ENCODE results near the gene ISG15.

ISG15 gene

DNA sequence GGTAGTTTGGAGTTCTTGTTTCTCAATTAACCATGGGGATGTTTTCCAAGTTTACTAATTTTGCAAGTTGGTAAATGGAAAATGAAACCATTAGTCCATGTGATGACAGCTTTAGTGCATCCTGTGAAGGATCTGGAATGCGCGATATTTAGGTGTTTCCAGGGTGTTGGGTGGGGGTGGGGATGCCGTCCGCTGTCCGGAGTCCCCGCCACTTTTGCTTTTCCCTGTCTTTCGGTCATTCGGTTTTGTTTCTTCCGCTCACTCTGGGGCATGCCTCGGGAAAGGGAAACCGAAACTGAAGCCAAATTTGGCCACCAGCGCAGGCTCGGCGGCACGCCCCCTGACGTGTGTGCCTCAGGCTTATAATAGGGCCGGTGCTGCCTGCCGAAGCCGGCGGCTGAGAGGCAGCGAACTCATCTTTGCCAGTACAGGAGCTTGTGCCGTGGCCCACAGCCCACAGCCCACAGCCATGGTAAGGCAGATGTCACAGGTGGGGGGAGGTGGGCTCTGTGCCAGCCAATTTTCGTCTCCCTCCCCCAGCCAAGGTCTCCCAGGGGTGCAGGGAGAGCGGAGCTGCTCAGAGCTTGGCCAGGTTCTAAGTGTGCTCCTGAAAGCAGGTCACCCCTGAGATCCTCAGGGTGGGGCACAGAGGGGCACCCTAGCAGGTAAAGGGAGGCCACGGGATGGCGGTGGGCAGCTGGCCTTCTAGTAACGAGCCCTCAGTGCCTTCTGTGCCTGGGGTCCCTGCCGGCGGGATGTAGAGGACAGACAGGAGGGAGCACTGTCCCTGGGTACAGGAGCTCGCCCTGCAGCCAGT lies at the start of gene ISG15:
ISG15 (plus strand) TSS at position 393 of the 817 bp plus-strand sequence; CDS start at position 470, 77 bp downstream.
- DNase-seq (ENCODE audit: low read depth): peak; percentile 87

DNA sequence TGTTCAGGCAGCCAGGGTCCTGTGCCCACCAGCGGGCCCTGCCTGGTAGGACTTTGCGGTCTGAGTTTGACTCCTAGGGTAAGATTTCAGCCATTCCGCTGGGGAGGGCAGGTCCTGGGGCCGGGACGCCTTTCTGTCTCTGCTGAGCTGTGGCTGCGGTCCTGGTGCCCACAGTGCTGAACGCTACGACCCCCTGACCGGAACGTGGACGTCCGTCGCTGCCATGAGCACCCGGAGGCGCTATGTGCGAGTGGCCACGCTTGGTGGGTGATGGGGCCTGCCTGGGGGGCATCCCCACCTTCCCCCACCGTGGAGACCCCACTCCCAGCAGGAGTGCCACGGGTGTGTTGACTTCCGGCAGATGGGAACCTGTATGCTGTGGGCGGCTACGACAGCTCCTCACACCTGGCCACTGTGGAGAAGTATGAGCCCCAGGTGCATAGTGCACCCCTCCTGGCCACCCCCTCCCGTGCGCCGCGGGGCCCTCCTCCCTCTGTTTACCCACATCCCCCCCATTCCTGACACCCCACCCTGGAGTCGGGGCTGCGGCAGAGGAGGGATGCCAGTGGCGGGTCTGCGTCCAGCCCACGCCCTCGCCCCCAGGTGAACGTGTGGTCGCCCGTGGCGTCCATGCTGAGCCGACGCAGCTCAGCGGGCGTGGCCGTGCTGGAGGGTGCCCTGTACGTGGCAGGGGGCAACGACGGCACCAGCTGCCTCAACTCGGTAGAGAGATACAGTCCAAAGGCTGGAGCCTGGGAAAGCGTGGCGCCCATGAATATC lies 49.4 kb upstream of the ISG15 start:
- no peak for DNase-seq (ENCODE audit: low read depth)

DNA sequence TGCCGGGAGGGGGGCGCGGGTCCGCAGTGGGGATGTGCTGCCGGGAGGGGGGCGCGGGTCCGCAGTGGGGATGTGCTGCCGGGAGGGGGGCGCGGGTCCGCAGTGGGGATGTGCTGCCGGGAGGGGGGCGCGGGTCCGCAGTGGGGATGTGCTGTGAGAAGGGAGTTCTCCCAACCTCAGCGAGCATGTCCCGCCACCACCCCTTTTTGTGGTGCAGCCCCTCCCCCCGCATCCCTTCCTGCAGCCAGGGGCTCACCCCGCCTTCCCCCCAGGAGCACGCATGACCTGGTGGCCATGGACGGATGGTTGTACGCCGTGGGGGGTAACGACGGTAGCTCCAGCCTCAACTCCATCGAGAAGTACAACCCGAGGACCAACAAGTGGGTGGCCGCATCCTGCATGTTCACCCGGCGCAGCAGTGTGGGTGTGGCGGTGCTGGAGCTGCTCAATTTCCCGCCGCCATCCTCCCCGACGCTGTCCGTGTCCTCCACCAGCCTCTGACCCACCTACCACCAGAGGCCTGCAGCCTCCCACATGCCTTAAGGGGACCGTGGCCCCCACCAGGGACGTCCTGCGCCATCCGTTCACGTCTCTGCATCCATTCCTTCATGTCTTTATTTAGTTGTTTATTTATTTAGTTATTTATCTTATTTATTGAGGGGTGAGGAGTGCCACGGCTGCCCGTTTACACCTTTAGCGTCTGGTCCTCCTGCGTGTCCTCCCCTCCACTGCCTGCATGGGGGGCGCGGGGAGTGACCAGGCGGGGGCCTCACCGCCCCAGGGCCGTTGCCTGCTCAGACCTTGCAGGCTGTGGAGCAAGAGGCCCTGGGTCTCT lies 48.4 kb upstream of the ISG15 start:
- DNase-seq (ENCODE audit: low read depth): no peak

DNA sequence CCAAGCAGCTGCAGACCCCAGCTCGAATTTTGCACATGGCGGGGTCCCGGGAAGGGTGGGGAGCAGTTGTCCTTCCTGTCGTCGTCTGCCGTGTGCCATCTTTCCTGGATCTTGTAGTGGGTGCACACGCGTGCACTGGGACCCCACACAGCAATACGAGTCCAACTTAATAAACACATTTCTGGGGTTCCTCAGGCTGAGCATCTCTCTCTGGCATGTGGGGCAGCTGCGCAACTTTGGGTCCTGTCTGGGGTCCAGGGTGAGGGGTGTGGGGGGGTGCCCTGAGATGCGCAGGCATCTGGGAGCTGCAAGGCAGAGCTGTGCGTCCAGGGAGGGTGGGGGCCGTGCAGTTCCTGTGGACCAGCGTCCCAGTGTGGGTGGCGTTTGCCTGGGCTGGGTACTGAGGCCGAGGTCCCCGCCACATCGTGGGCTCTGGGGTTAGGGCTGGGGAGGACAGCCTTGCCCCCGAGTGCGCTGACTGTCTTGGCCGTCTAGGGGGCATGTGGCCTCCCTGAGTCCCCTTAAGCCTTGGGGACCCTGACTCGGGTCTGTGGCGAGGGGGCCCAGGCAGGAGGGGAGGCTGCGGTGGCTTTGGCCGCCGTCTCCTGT lies 47.7 kb upstream of the ISG15 start:
- DNase-seq (ENCODE audit: low read depth): no peak

DNA sequence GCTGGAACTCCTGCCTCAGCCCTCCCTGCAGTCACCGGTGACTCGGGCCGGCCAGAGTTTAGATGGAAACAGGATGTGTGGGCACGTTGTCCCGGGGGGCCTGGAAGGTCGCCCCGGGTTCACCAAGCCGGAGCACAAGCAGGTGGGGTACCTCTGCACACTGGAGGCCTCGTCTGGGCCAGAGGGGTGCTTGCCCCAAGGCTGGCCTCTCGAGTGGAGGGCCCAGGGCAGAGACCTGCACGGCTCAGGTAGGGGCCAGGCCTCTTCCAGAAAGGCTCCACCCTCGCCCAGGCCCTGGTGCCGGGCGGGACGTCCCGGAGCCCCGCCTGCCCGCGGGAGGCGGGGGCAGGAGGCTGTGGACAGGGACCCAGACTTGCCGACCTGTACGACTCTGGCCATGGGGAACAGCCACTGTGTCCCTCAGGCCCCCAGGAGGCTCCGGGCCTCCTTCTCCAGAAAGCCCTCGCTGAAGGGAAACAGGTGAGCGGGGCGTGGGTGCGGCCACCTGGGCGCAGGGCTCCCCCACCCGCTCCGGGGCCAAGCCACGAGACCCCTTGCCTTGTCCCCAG lies 47.1 kb upstream of the ISG15 start, which contains the start of gene PLEKHN1:
PLEKHN1 (plus strand) TSS at position 348 of the 569 bp plus-strand sequence; CDS start at position 398, 50 bp downstream.
- no peak for DNase-seq (ENCODE audit: low read depth)

DNA sequence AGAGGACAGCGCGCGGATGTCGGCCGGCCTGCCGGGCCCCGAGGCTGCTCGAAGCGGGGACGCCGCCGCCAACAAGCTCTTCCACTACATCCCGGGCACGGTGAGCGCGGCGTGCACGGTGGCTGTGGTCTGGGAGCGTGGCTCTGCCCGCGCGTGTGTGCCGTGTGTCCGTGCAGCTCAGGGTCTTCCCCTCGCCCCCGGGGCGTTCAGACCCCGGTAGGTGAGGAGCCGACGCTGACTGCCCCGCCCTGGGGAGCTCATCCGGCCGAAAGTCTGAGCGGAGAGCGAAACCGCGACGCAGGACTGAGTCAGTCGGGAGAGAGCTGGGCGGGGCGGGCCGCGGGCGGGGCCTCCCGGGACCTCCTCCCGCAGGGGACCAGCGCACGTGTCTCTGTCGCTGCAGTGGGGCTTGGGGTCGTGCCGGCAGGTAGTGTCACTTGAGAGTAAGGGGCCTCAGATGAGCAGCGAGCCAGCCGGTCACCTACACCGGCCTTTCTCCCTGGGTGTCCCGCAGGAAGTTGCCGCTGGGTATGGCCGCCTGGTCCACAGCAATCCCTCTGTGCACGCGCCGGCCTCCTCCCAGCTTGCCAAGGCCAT lies 46.5 kb upstream of the ISG15 start:
- peak; percentile 73 for DNase-seq (ENCODE audit: low read depth)

DNA sequence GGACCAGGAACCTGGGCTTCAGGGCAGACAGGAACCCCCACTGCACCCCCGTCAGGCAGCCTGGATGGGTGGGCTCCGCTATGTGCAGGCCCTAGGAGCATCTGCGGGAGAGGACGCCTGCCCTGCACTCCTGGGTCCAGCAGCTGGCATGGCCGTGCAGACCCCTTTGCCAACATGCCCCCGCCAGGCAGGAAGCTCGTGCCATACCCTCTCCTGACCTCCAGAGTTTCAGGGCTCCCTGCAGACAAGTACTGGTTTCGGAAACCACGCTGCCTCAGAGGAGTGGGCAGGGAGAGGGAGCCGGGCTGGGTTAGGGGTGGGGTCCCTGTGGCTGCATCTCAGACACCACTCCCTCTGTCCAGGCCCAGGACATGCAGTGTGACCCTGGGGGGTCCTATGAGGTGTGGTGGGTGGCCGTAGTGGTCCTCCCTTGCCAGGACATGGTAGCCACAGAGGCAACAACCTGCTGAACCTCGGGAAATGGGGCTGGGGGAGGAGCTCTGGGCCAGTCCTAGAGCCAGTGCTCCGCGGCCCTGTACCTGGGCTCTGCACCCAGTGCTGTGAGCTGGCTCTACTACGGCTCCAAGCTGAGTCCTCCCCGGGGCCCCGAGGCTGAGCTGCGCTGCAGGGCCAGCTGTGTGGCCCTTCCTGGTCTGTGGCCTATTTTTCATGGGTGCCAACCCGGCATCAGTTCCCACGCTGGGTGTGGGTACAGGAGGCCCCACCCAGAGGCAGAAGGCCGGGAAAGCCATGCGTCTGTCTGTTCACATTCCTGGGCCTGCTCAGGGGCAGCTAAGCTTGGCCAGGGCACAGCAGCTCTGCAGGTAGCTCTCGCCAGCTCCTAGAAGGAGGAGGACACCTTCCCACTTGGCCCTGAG lies 45.6 kb upstream of the ISG15 start:
- no peak for DNase-seq (ENCODE audit: low read depth)

DNA sequence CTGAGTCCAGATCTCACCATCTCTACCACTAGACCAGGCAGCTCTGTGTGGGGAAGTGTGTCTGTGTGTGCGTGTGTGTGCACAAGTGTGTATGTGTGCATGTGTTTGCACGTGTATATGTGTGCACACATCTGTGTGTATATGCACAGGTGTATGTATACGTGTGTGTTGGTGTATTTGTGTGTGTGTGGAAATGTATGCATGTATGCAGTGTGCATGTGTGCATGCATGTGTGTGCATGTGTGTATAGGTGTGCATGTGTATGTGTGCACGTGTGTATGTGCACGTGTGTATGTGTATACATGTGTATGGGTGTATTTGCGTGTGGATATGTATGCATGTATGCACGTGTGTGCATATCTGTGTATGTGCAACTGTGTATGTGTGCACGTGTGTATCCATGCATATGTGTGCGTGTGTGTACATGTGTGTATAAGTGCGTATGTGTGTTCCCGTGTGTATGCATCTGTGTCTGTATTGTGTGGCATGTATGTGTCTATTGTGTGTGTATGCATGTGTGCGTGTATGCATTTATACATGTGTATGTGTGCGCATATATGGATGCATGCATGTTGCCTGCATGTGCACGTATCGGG lies 43.9 kb upstream of the ISG15 start:
- DNase-seq (ENCODE audit: low read depth): no peak

DNA sequence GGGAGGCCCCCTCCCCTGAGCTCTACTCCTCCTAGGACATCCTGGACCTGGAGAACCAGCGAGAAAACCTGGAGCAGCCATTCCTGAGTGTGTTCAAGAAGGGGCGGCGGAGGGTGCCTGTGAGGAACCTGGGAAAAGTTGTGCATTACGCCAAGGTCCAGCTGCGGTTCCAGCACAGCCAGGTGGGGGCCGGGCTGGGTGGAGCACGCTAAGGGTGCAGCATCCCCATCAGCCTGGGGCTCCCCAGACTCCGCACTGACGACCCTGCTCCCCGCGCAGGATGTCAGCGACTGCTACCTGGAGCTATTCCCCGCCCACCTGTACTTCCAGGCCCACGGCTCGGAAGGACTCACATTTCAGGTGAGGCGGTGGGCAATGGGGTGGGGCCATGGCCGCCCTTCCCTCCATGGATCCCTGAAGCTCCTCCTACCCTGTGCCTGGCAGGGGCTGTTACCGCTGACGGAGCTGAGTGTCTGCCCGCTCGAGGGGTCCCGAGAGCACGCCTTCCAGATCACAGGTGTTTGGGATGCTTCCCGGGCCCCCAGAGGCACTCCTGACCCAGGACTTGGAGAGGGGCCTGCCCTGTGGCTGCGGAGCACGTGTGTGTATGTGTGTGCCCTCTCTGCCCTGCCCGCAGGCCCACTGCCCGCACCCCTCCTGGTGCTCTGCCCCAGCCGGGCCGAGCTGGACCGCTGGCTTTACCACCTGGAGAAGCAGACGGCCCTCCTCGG lies 42.9 kb upstream of the ISG15 start:
- DNase-seq (ENCODE audit: low read depth): no peak

DNA sequence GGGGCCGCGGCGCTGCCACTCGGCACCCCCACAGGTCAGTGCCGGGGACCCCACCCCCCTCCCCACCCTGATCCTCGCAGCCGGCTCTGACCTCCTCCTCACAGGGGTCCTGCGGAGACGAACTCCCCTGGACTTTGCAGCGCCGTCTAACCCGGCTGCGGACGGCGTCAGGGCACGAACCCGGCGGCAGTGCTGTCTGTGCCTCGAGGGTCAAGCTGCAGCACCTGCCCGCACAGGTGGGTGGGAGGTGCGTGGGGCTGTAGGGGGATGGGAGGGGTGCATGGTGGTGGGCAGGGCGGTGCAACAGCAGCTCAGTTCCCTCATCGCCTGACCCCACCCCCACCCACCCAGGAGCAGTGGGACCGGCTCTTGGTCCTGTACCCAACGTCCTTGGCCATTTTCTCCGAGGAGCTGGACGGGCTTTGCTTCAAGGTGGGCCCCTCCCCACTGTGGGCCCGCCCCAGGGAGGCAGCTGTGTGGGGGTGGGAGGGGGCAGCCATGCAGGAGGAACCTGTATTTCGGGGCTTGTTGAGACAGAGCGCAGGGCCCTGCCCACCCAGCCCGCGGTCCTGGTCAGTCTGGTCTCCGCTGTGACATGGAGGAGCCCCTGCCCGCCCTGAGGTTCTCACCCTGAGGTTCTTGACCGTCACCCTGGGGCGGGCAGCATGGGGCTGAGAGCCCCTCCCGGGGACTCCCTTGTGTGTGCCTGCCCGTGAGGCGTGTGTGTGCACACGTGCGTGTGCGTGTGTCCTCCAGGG lies 42.1 kb upstream of the ISG15 start:
- DNase-seq (ENCODE audit: low read depth): no peak

DNA sequence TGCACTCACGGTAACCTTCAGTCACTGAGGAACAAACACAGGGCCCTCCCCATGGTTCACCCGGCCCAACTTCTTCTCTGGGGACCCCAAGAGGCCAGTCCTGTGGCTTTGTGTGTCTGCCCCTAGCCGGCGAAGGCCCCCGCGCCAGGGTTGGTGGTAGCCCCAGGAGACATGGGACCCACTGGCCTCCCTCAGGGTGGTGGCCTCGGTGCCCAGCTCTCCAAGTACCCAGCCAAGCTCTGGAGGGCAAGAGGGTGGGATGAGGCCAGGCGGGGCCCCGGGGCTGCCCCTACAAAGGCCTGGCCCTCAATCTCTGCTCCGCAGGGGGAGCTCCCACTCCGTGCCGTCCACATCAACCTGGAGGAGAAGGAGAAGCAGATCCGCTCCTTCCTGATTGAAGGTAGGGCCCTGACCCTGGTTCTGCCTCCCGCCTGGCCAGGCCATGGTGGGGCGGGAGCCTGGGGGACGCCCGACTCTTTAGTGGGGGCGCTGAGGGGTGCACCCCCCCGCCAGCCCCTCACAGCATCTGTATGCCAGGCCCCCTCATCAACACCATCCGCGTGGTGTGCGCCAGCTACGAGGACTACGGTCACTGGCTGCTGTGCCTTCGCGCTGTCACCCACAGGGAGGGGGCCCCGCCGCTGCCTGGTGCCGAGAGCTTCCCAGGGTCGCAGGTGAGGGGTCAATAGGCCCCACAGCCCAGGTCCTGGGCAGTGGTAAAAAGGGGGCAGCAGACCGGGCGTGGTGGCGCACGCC lies 41.4 kb upstream of the ISG15 start:
- no peak for DNase-seq (ENCODE audit: low read depth)

DNA sequence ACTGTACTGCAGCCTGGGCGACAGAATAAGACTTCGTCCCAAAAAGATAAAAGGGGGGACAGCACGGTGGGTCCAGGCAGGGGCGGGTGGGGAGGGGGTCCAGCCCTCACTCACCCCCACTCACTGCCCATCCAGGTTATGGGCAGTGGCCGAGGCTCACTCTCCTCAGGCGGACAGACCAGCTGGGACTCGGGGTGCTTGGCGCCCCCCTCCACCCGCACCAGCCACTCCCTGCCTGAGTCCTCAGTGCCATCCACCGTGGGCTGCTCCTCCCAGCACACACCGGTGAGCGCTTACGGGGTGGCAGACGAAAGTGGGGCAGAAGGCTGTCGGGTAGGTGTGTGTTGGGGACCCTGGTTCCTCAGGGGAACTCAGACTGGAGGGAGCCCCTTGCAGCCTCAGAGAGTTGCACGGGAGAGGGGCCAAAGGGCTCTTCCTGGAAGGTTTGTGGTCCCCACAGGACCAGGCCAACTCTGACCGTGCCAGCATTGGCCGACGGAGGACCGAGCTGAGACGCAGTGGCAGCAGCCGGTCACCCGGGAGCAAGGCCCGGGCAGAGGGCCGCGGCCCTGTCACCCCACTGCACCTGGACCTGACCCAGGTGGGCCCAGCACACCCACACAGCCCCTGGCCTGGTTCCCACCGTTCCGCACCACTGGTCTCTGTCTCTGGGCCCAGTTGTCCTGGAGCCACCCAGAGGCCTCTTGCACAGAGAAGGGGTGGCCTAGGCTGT lies 40.4 kb upstream of the ISG15 start:
- DNase-seq (ENCODE audit: low read depth): no peak

DNA sequence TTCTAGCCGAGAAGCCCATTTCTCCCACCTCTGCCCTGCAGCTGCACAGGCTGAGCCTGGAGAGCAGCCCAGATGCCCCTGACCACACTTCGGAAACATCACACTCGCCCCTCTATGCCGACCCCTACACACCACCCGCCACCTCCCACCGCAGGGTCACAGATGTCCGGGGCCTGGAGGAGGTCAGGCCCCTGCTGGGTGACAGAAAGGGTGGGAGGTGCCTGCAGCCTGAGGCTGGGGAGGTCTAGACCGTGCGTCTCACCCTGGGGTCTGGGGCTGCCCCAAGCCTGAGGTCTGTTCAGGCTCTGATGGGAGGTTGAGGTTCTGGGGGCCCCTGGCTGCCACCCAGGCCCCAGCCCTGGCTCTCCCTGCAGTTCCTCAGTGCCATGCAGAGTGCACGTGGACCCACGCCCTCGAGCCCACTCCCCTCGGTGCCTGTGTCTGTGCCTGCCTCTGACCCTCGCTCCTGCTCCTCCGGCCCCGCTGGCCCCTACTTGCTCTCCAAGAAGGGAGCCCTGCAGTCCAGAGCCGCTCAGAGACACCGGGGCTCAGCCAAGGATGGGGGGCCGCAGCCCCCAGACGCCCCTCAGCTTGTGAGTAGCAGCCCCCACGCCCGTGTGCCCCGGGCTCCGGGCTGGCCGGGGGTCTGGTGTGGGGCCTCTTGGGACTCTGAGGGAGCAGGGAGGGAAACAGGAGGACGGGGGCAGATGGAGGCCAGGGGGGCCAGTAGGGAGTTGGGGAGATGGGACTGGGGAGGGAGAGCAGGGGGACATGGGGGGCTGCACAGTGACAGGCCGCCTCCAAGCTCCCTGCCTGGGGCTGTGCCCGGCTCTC lies 39.6 kb upstream of the ISG15 start:
- DNase-seq (ENCODE audit: low read depth): no peak

DNA sequence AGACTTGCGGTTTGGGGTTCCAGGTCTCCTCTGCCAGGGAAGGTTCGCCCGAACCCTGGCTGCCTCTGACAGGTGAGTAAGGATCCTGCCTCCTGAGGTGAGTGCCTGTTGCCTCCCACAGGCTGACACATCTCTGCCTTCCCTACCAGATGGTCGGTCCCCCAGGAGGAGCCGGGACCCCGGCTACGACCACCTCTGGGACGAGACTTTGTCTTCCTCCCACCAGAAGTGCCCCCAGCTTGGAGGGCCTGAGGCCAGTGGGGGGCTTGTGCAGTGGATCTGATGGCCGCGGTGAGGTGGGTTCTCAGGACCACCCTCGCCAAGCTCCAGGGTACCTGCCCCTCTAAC lies 39.0 kb upstream of the ISG15 start:
- DNase-seq (ENCODE audit: low read depth): no peak

DNA sequence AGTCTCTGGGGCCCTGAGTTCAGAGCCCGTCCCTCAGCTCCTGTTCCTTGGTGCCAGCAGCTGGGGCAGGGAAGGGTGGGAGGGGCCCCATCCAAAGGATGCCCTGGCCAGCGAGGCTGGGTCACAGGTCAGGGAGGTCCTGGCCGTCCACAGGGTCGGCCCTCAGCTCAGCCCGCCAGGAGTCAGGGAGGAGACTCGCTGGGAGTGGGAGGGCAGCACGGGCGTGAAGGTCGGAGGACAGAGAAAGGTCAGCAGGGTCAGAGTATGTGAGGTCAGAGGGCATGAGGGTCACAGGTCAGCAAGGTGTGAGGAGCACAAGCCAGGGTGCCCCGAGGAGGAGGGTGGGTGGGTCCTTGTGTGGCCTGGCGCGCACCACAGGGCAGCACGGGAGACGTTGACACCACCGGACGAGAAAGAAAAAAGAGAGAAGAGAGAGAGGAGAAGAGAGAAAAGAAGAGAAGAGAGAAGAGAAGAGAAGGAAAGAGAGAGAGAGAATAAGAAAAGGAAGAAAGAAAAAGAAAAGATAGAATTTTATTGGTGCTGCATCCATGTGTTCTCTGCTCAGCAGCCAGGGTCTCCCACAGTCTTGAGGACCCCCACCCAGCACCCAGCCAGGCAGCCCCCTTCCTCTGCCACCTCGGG lies 38.5 kb upstream of the ISG15 start:
- DNase-seq (ENCODE audit: low read depth): no peak

Data from stimulated activated CD8-positive, alpha-beta memory T cell treated with anti-CD3 and anti-CD28 coated beads, Interleukin-12 subunit alpha, Interleukin-12 subunit beta, amount 100 ng/mL, for 1 hour (primary cell).